OCI-LY7 (cell line): ENCODE results near the gene MOAP1. TPM values are rescaled to one million over a fixed set of nuclear protein-coding genes. Genes with fewer than 3 reads are reported as not detected.
A peak's percentile ranks its signal among the peaks of the same experiment; 100 is the strongest.
"Not testable (repeated sequence)": the region's sequence is repeated elsewhere in the genome, so short reads cannot be mapped to it uniquely, and the experiment has no call there.

Source experiments
- BruUV-seq: library from RNA; stranded (reverse); fragments of 400-500 nt; replicated peaks from 2 replicates; lab custom pipeline; 2021; lab: Mats Ljungman, UMichigan
- CTCF ChIA-PET: fragments of 300-600 bp; sonication (Branson Sonifier 250); formaldehyde crosslinking; loops from one replicate; lab custom pipeline; 2022; ENCODE audit warnings: antibody characterized with exemption; ENCODE audit not compliant: unreplicated experiment; lab: Charles Lee
- POLR2A ChIA-PET: fragments of 300-600 bp; sonication (Branson Sonifier 250); formaldehyde crosslinking; loops from one replicate; lab custom pipeline; 2022; ENCODE audit warnings: antibody characterized with exemption; lab: Charles Lee
- DNase-seq: peaks from one replicate; pipeline ENCODE4 v3.0.0-alpha.2; 2015; ENCODE audit warnings: low spot score
- H2AFZ ChIP-seq: fragments of 200-600 bp; sonication (generic), shearing (Covaris generic); 2 replicates; pipeline ENCODE4 v1.6.1; 2014; ENCODE audit warnings: mild to moderate bottlenecking, antibody characterized with exemption, low read length, moderate library complexity
- H3K27ac ChIP-seq: fragments of 200-600 bp; sonication (generic); 2 replicates; pipeline ENCODE4 v1.5.1; 2014; ENCODE audit warnings: mixed run types, low read depth, mild to moderate bottlenecking, moderate library complexity, low read length, inconsistent platforms; ENCODE audit not compliant: poor library complexity, severe bottlenecking
- H3K36me3 ChIP-seq: fragments of 200-600 bp; sonication (generic); 2 replicates; pipeline ENCODE4 v1.6.1; 2014; ENCODE audit warnings: mild to moderate bottlenecking, antibody characterized with exemption, low read length, moderate library complexity, mixed read lengths; ENCODE audit not compliant: insufficient read depth
- H3K4me1 ChIP-seq: fragments of 200-600 bp; sonication (generic); 2 replicates; pipeline ENCODE4 v1.5.1; 2014; ENCODE audit warnings: mild to moderate bottlenecking, low read length; ENCODE audit not compliant: insufficient read depth, poor library complexity, severe bottlenecking
- H3K4me2 ChIP-seq: fragments of 200-600 bp; sonication (generic); 2 replicates; pipeline ENCODE4 v1.6.1; 2014; ENCODE audit warnings: mild to moderate bottlenecking, low read length
- H3K4me3 ChIP-seq: fragments of 200-600 bp; sonication (generic); 2 replicates; pipeline ENCODE4 v1.5.1; 2014; ENCODE audit warnings: mild to moderate bottlenecking, low read depth, low read length; ENCODE audit not compliant: poor library complexity, severe bottlenecking
- H3K79me2 ChIP-seq: fragments of 200-600 bp; sonication (generic); 2 replicates; pipeline ENCODE4 v1.6.1; 2016; ENCODE audit warnings: low read depth, mild to moderate bottlenecking, low read length, moderate library complexity, mixed read lengths; ENCODE audit not compliant: insufficient read depth
- H3K9me2 ChIP-seq: fragments of 200-600 bp; sonication (generic); 2 replicates; pipeline ENCODE4 v1.6.1; 2016; ENCODE audit warnings: mild to moderate bottlenecking, low read length, mixed read lengths; ENCODE audit not compliant: insufficient read depth
- H3K9me3 ChIP-seq: fragments of 200-600 bp; sonication (generic); 2 replicates; pipeline ENCODE4 v1.6.1; 2014; ENCODE audit warnings: mild to moderate bottlenecking, mixed run types, low read length, mixed read lengths
- H4K20me1 ChIP-seq: fragments of 200-600 bp; sonication (generic); 2 replicates; pipeline ENCODE4 v1.6.1; 2014; ENCODE audit warnings: mild to moderate bottlenecking, antibody characterized with exemption, low read length, moderate library complexity, mixed read lengths; ENCODE audit not compliant: insufficient read depth
- EZH2phosphoT487 ChIP-seq: fragments of 200-600 bp; sonication (generic); IDR thresholded peaks from 2 replicates; pipeline ENCODE4 v1.6.1; 2018; ENCODE audit warnings: low read depth, borderline replicate concordance, mild to moderate bottlenecking, mixed run types, antibody characterized with exemption, low read length, moderate library complexity, mixed read lengths
- intact Hi-C: fragments of 100-400 bp; cut with micrococcal nuclease; formaldehyde crosslinking; loops from one replicate; pipeline ENCODE4 v1.10.0; 2022; ENCODE audit not compliant: unreplicated experiment
- total RNA-seq, 2 experiments: library from RNA; depleted of rRNA in 1 of 2; stranded (reverse); fragments of >200 nt in 1 of 2; shearing (Covaris generic) in 1 of 2; gene quantifications; 2 replicates each; pipeline ENCODE4 v1.2.3, GENCODE V29; 2014 to 2022
- TF ChIP-seq, protein P1 (sequence below): fragments of 200-600 bp; sonication (generic); conservative IDR thresholded peaks from 2 replicates; pipeline ENCODE4 v1.5.1; 2014; ENCODE audit warnings: mild to moderate bottlenecking, antibody characterized with exemption, low read length, moderate library complexity, mixed read lengths

MOAP1 gene
- total RNA-seq, 2 experiments from 2014 or later = 26.4 to 31.2 TPM

DNA sequence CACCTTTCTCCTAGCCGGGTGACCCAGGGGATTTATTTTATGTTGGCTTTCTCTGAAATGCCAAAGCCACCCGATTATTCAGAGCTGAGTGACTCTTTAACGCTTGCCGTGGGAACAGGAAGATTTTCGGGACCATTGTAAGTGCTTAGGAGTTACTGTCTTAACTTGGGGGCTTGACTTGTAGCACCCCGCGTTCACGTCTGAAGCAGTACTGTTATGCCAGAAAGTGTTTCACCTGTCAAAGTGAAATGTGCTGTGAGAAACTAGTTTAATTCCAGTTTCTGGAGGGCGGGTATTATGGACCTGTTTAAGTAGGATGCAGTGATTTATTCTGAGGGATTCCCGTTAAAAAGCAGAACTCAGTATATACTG lies 638 bp upstream of the MOAP1 start:
- H3K4me3 ChIP-seq = peak overlapping the region; percentile 100
- peak overlapping the region; percentile 89; the same call in 1 of the 2 replicates for H2AFZ ChIP-seq
- TF ChIP-seq, protein P1, sequence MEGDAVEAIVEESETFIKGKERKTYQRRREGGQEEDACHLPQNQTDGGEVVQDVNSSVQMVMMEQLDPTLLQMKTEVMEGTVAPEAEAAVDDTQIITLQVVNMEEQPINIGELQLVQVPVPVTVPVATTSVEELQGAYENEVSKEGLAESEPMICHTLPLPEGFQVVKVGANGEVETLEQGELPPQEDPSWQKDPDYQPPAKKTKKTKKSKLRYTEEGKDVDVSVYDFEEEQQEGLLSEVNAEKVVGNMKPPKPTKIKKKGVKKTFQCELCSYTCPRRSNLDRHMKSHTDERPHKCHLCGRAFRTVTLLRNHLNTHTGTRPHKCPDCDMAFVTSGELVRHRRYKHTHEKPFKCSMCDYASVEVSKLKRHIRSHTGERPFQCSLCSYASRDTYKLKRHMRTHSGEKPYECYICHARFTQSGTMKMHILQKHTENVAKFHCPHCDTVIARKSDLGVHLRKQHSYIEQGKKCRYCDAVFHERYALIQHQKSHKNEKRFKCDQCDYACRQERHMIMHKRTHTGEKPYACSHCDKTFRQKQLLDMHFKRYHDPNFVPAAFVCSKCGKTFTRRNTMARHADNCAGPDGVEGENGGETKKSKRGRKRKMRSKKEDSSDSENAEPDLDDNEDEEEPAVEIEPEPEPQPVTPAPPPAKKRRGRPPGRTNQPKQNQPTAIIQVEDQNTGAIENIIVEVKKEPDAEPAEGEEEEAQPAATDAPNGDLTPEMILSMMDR = no peak
- TF ChIP-seq EZH2phosphoT487 = no peak
- H3K36me3 ChIP-seq = peaks cover 33% of the 10 kb centered on the region
- no peaks in the 10 kb centered on the region for H4K20me1 ChIP-seq
- no peaks in the 10 kb centered on the region for H3K9me3 ChIP-seq
- H3K79me2 ChIP-seq = peaks cover 44% of the 10 kb centered on the region
- ChIA-PET POLR2A (interaction anchor here (0.6 to 3.5 kb wide), 6 partner anchors 10 to 730 kb away, joined by 3 to 17 read pairs (median 4); partner anchors contain the start of genes GON7 and UBR7), CTCF (no interaction called here)
- intact Hi-C loops = loop anchor here (1.0 to 2.0 kb wide), 2 partner anchors 22 to 71 kb away; partner anchors contain the start of genes GON7, ITPK1 and UBR7
- H3K27ac ChIP-seq = peak overlapping the region; percentile 87
- no peak for DNase-seq
- BruUV-seq = no TSS peak
- peak overlapping the region; percentile 88 for H3K4me2 ChIP-seq
- H3K9me2 ChIP-seq = no peaks in the 10 kb centered on the region
- H3K4me1 ChIP-seq = peaks cover 21% of the 10 kb centered on the region

DNA sequence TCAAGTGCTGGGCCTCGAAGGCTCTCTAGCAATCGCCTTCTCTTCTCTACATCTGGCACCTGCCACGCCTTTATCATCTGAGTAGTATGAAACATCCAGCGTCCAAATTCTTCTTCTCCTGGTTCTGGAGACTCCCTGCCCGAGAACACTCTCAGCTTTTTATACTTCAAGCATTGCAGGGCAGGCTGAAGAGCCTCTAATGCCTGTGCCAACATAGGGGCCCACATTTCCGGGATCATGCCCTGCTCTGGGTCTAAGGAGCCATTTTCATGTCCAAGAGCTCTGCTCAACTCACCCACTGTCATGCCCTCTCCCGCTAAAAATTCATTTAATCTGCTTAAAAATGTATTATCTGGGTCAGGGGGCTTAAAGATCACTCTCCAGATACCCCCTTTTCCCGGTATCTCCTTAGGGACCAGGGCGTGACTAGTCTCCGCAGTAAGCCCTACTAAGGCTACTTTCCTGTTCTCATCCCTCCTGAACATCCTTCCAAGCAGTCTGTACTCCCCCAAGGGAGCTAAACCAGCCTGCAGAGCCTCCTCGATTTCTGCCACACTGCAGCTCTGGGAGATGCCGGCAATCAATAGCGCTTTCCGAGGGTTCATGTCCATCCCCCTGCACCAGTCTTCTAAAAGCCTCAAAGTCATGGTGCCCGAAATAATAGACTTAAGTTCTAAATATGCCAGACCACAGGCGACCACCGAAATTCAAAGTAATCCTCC lies 940 bp downstream of the MOAP1 start:
- H3K27ac ChIP-seq = peak overlapping the region; percentile 87
- ChIA-PET CTCF (interaction anchor here (0.8 to 1.0 kb wide), 3 partner anchors 11 to 23 kb away, joined by 3 read pairs; partner anchors contain the start of gene GON7), POLR2A (interaction anchor here (0.7 to 1.8 kb wide), 3 partner anchors 20 to 71 kb away, joined by 3 to 8 read pairs (median 5); partner anchors contain the start of genes GON7 and UBR7)
- H3K9me3 ChIP-seq = no peaks in the 10 kb centered on the region
- no peaks in the 10 kb centered on the region for H4K20me1 ChIP-seq
- H2AFZ ChIP-seq = peak overlapping the region; percentile 92; the same call in 1 of the 2 replicates
- DNase-seq = peak; percentile 20
- H3K4me1 ChIP-seq = peaks cover 21% of the 10 kb centered on the region
- TF ChIP-seq EZH2phosphoT487 = no peak
- intact Hi-C loops = loop anchor here (2.0 kb wide), 1 partner anchor 69 kb away; the partner anchor contains the start of gene ITPK1
- peak overlapping the region; percentile 87 for H3K4me2 ChIP-seq
- peak overlapping the region; percentile 100 for H3K4me3 ChIP-seq
- peaks cover 28% of the 10 kb centered on the region for H3K36me3 ChIP-seq
- BruUV-seq = TSS peak; percentile 74
- H3K79me2 ChIP-seq = peaks cover 44% of the 10 kb centered on the region
- H3K9me2 ChIP-seq = no peaks in the 10 kb centered on the region

DNA sequence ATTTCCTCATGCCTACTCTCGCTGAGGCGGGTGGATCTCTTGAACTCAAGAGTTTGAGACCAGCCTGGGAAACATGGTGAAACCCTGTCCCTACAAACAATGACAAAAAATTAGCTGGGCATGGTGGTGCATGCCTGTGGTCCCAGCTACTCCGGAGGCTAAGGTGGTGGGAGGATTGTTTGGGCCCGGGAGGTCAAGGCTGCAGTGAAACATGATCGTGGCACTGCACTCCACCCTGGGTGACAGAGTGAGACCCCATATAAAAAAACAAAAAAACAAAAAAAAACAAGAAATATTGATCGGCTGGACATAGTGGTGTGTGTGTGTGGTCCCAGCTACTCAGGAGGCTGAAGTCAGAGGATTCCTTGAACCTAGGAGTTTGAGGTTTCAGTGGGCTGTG lies 9.2 kb downstream of the MOAP1 start:
- no peak for DNase-seq
- H3K4me1 ChIP-seq = no peaks in the 10 kb centered on the region
- TF ChIP-seq, protein P1 = no peak
- TF ChIP-seq EZH2phosphoT487 = no peak
- H3K9me2 ChIP-seq = no peaks in the 10 kb centered on the region
- H3K4me2 ChIP-seq = no peak overlapping the region
- H3K36me3 ChIP-seq = no peaks in the 10 kb centered on the region
- no peaks in the 10 kb centered on the region for H3K9me3 ChIP-seq
- ChIA-PET CTCF (no interaction called here), POLR2A (interaction anchor here (0.6 kb wide), 2 partner anchors 45 to 821 kb away, joined by 3 to 4 read pairs; no protein-coding TSS in a partner anchor)
- no peak overlapping the region for H3K4me3 ChIP-seq
- intact Hi-C loops = no loop called here
- no peaks in the 10 kb centered on the region for H3K79me2 ChIP-seq
- H2AFZ ChIP-seq = no peak overlapping the region
- no peaks in the 10 kb centered on the region for H4K20me1 ChIP-seq
- no peak overlapping the region for H3K27ac ChIP-seq
- BruUV-seq = no TSS peak

DNA sequence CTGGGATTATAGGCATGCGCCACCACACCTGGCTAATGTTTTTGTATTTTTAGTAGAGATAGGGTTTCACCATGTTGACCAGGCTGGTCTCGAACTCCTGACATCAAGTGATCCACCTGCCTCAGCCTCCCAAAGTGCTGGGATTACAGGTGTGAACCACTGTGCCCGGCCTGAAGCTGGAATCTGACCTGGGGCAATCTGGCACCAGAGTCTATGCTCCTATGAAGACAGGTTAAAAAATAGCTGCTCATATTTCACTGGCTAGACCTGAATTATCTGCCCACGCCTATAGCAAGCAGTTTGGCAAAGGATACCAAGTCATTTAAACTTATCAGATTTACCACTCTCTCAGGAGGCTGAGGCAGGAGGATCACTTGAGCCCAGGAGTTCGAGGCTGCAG lies 10.0 kb downstream of the MOAP1 start:
- H4K20me1 ChIP-seq, BruUV-seq, H3K27ac ChIP-seq, H2AFZ ChIP-seq, intact Hi-C loops, CTCF ChIA-PET, H3K79me2 ChIP-seq, POLR2A ChIA-PET, H3K9me3 ChIP-seq, H3K36me3 ChIP-seq, DNase-seq, H3K4me1 ChIP-seq, H3K9me2 ChIP-seq, H3K4me2 ChIP-seq, H3K4me3 ChIP-seq: not testable (repeated sequence)
